ENCODE results near the gene KCNQ1OT1.

Gene KCNQ1OT1

GRCh38 chr11:2719831-2720590, 20.2 kb upstream of the KCNQ1OT1 start:
- H3K9me2 ChIP-seq (ENCODE audit: low read depth, low read length), result no peaks in the 10 kb centered on the region
- H3K4me1 ChIP-seq (ENCODE audit: insufficient read depth, low read length, severe bottlenecking), result no peaks in the 10 kb centered on the region
- no peak overlapping the region for H3K4me2 ChIP-seq (ENCODE audit: low read length)
- H2AFZ ChIP-seq (ENCODE audit: low read length), result no peak overlapping the region
- no peaks in the 10 kb centered on the region for H4K20me1 ChIP-seq (ENCODE audit: insufficient read depth, low read length)
- no peak overlapping the region for H3K27ac ChIP-seq (ENCODE audit: low read depth, low read length, poor library complexity, severe bottlenecking)
- H3F3A ChIP-seq (ENCODE audit: insufficient read depth, low read length), result no peaks in the 10 kb centered on the region
- peaks cover 7% of the 10 kb centered on the region; the same call in 1 of the 2 replicates for H3K27me3 ChIP-seq (ENCODE audit: insufficient read depth, low read length)
- H3K36me3 ChIP-seq (ENCODE audit: insufficient read depth, low read length), result no peaks in the 10 kb centered on the region
- TF ChIP-seq EZH2 (IDR thresholded peaks at IDR 0.05; ENCODE audit: borderline replicate concordance, low read length) (no peak), CTCF (IDR thresholded peaks at IDR 0.05; ENCODE audit: low read length) (no peak)
- no peak overlapping the region for H3K9ac ChIP-seq (ENCODE audit: low read length)
- no peaks in the 10 kb centered on the region for H3K9me3 ChIP-seq (ENCODE audit: low read length)
- no peaks in the 10 kb centered on the region for H3K79me2 ChIP-seq (ENCODE audit: insufficient read depth, low read length)
- H3K4me3 ChIP-seq (ENCODE audit: low read depth, low read length, poor library complexity, severe bottlenecking), result no peak overlapping the region

- no peaks in the 10 kb centered on the region for H3K79me2 ChIP-seq (ENCODE audit: insufficient read depth, low read length)
- H3K4me1 ChIP-seq (ENCODE audit: insufficient read depth, low read length, severe bottlenecking), result no peaks in the 10 kb centered on the region
- peaks cover 10% of the 10 kb centered on the region; the same call in 1 of the 2 replicates for H3K27me3 ChIP-seq (ENCODE audit: insufficient read depth, low read length)
- H3K36me3 ChIP-seq (ENCODE audit: insufficient read depth, low read length), result no peaks in the 10 kb centered on the region
- H3K4me3 ChIP-seq (ENCODE audit: low read depth, low read length, poor library complexity, severe bottlenecking), result no peak overlapping the region
- no peaks in the 10 kb centered on the region for H3F3A ChIP-seq (ENCODE audit: insufficient read depth, low read length)
- no peak overlapping the region for H2AFZ ChIP-seq (ENCODE audit: low read length)
- H3K9me2 ChIP-seq (ENCODE audit: low read depth, low read length), result no peaks in the 10 kb centered on the region
- H4K20me1 ChIP-seq (ENCODE audit: insufficient read depth, low read length), result no peaks in the 10 kb centered on the region
- H3K27ac ChIP-seq (ENCODE audit: low read depth, low read length, poor library complexity, severe bottlenecking), result no peak overlapping the region
- TF ChIP-seq CTCF (IDR thresholded peaks at IDR 0.05; ENCODE audit: low read length), result no peak
- no peak for TF ChIP-seq EZH2 (IDR thresholded peaks at IDR 0.05; ENCODE audit: borderline replicate concordance, low read length)
- H3K4me2 ChIP-seq (ENCODE audit: low read length), result no peak overlapping the region
- H3K9ac ChIP-seq (ENCODE audit: low read length), result no peak overlapping the region
- H3K9me3 ChIP-seq (ENCODE audit: low read length), result no peaks in the 10 kb centered on the region
Observed at GRCh38 chr11:2718817-2719438, 19.1 kb upstream of the KCNQ1OT1 start.

GRCh38 chr11:2717561-2718325, 17.9 kb upstream of the KCNQ1OT1 start:
- Histone ChIP-seq H3K36me3 (ENCODE audit: insufficient read depth, low read length) (no peaks in the 10 kb centered on the region), H3K27ac (ENCODE audit: low read depth, low read length, poor library complexity, severe bottlenecking) (no peak overlapping the region), H3F3A (ENCODE audit: insufficient read depth, low read length) (no peaks in the 10 kb centered on the region), H3K4me1 (ENCODE audit: insufficient read depth, low read length, severe bottlenecking) (no peaks in the 10 kb centered on the region), H4K20me1 (ENCODE audit: insufficient read depth, low read length) (no peaks in the 10 kb centered on the region), H3K79me2 (ENCODE audit: insufficient read depth, low read length) (no peaks in the 10 kb centered on the region), H3K9ac (ENCODE audit: low read length) (no peak overlapping the region), H3K9me2 (ENCODE audit: low read depth, low read length) (no peaks in the 10 kb centered on the region), H3K4me2 (ENCODE audit: low read length) (no peak overlapping the region), H3K4me3 (ENCODE audit: low read depth, low read length, poor library complexity, severe bottlenecking) (no peak overlapping the region), H2AFZ (ENCODE audit: low read length) (no peak overlapping the region), H3K27me3 (ENCODE audit: insufficient read depth, low read length) (peaks cover 3% of the 10 kb centered on the region; the same call in 1 of the 2 replicates), H3K9me3 (ENCODE audit: low read length) (no peaks in the 10 kb centered on the region)
- TF ChIP-seq EZH2 (IDR thresholded peaks at IDR 0.05; ENCODE audit: borderline replicate concordance, low read length), result no peak

Data from OCI-LY1 (cell line).